ENCODE results near the gene UBN2. TPM values are rescaled to one million over a fixed set of nuclear protein-coding genes. Genes with fewer than 3 reads are reported as not detected.

The UBN2 gene
- total and polyA plus RNA-seq, 10 donors: 1.2 to 23.4 (median 18.0) TPM

DNA sequence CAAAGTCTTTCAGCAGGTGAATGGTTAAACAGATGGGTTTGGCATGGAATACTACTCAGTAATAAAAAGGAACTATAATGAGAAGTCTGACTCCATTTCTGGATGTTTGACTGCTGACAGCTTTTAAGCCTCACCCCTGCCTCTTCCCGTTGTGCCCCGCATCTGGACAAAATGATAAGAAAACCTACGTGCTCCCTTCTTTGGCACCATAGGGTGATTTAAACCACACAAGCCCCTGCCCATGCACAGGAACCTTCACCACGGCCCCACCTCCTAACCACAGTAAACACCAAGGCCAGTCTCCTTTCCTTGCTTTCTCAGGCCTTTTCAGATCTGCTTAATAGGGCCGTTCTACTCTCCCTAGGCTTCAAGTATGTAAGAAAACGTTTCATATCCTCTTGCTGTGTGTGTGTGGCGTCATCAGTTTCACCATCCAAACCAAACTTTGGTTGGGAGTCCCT, 47.1 kb upstream of the UBN2 start:
- H3K4me3 ChIP-seq: no peak overlapping the region
- intact Hi-C loops (cut with DNase I; ENCODE audit: low total_unique reads): no loop called here
- peaks cover 0 to 28% (median 4%) of the 10 kb centered on the region in 6 donors for H3K36me3 ChIP-seq
- no peaks in the 10 kb centered on the region for H3K4me1 ChIP-seq
- no peak for DNase-seq
- H3K9me3 ChIP-seq: no peaks in the 10 kb centered on the region
- no peaks in the 10 kb centered on the region for H3K27me3 ChIP-seq (replicated peaks in 1 of 7)
- no peak for TF ChIP-seq POLR2AphosphoS5 (IDR thresholded peaks at IDR 0.05)
- TF ChIP-seq CTCF (IDR thresholded peaks at IDR 0.05 in 8 of 11, conservative IDR thresholded peaks at IDR 0.05 in 3 of 11): no peak
- TF ChIP-seq POLR2A (IDR thresholded peaks at IDR 0.05): no peak
- 54 to 67% (median 56%) methylated on average over 7 of the region's 7 CpGs for WGBS, 5 donors
- H3K27ac ChIP-seq: no peak overlapping the region

- H3K36me3 ChIP-seq: peaks cover 0 to 31% (median 2%) of the 10 kb centered on the region in 6 donors
- no peaks in the 10 kb centered on the region for H3K9me3 ChIP-seq
- TF ChIP-seq POLR2AphosphoS5 (IDR thresholded peaks at IDR 0.05) (no peak), CTCF (IDR thresholded peaks at IDR 0.05 in 8 of 11, conservative IDR thresholded peaks at IDR 0.05 in 3 of 11) (no peak), POLR2A (IDR thresholded peaks at IDR 0.05) (no peak)
- DNase-seq: no peak
- no peak overlapping the region for H3K27ac ChIP-seq
- H3K27me3 ChIP-seq (replicated peaks in 1 of 7): no peaks in the 10 kb centered on the region
- no peak overlapping the region for H3K4me3 ChIP-seq
- H3K4me1 ChIP-seq: no peaks in the 10 kb centered on the region
- intact Hi-C loops (cut with DNase I; ENCODE audit: low total_unique reads): no loop called here
- WGBS, 5 donors: 96 to 100% (median 98%) methylated on average over 2 of the region's 2 CpGs
Observed at GRCh38 chr7:139186146-139186545, 44.9 kb upstream of the UBN2 start.

- H3K36me3 ChIP-seq: peaks cover 0 to 10% (median 0%) of the 10 kb centered on the region in 6 donors
- intact Hi-C loops (cut with DNase I; ENCODE audit: low total_unique reads): no loop called here
- no peak overlapping the region for H3K4me3 ChIP-seq
- no peaks in the 10 kb centered on the region for H3K27me3 ChIP-seq (replicated peaks in 1 of 7)
- H3K9me3 ChIP-seq: no peaks in the 10 kb centered on the region
- DNase-seq: no peak
- no peak overlapping the region for H3K27ac ChIP-seq
- H3K4me1 ChIP-seq: no peaks in the 10 kb centered on the region
- WGBS, 5 donors: 75 to 92% (median 91%) methylated on average over 3 of the region's 3 CpGs
- TF ChIP-seq POLR2AphosphoS5 (IDR thresholded peaks at IDR 0.05) (no peak), CTCF (IDR thresholded peaks at IDR 0.05 in 8 of 11, conservative IDR thresholded peaks at IDR 0.05 in 3 of 11) (no peak), POLR2A (IDR thresholded peaks at IDR 0.05) (no peak)
Observed at GRCh38 chr7:139189357-139189756, 41.7 kb upstream of the UBN2 start.

DNA sequence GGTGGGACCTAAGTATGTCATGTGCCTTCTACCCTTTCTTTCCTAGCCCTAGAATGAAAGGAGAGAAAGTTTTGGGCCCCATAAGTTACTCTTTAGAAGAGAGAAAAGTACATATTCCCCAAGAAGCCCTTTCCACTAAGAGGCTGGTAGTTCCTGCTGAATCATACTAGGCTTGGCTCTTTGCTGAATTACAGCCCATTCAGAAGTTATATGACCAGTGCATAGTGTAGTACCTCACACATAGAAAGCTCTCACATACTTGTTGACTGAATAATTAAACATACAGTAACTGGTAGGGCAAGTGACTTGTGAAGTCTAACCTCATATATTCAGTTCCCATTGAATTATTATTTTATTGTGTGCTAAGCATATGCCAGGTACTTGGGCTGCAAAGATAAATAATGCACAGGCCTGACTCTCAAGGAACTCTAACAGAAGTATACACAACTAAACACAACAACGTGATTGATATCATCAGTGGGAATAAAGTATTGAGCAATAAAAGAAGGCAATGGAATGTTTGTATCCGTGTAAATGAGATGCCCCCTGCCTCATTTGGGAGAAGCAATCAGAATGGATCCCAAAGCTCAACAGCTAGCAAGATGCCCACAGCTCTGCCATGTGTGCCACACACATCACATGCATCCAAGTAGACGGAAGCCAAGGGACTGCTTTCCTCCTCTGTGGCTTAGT, 38.9 kb upstream of the UBN2 start:
- TF ChIP-seq CTCF (IDR thresholded peaks at IDR 0.05 in 8 of 11, conservative IDR thresholded peaks at IDR 0.05 in 3 of 11) (no peak), POLR2A (IDR thresholded peaks at IDR 0.05) (no peak), POLR2AphosphoS5 (IDR thresholded peaks at IDR 0.05) (no peak)
- 77 to 98% (median 90%) methylated on average over 3 of the region's 3 CpGs for WGBS, 5 donors
- Histone ChIP-seq H3K9me3 (no peaks in the 10 kb centered on the region), H3K4me3 (no peak overlapping the region), H3K4me1 (no peaks in the 10 kb centered on the region), H3K27me3 (replicated peaks in 1 of 7) (no peaks in the 10 kb centered on the region), H3K36me3 (peaks cover 0 to 8% (median 0%) of the 10 kb centered on the region in 6 donors), H3K27ac (no peak overlapping the region)
- DNase-seq: no peak
- intact Hi-C loops (cut with DNase I; ENCODE audit: low total_unique reads): no loop called here

Measured in spleen (tissue), 11 donors.